OCI-LY3 (cell line): ENCODE measurements around the gene ALPG.

Source experiments
- H2AFZ ChIP-seq: fragments of 200-600, 300-600 bp; shearing (Covaris generic); 2 replicates; pipeline ENCODE4 v1.6.0; 2014; ENCODE audit warnings: antibody characterized with exemption, low read depth, low read length
- H3K27ac ChIP-seq: fragments of 200-600, 300-600 bp; sonication (generic); 2 replicates; pipeline ENCODE4 v1.5.1; 2014; ENCODE audit warnings: mild to moderate bottlenecking, low read length, moderate library complexity, mixed read lengths
- H3K27me3 ChIP-seq: fragments of 200-600, 300-600 bp; sonication (generic); 2 replicates; pipeline ENCODE4 v1.6.1; 2014; ENCODE audit warnings: low read depth, low read length, mixed read lengths
- H3K36me3 ChIP-seq: fragments of 200-600, 300-600 bp; sonication (generic); replicated peaks from 2 replicates; pipeline ENCODE3; 2014; ENCODE audit warnings: low read depth, low read length, mixed read lengths
- H3K4me1 ChIP-seq: fragments of 300-600, 200-600 bp; sonication (generic); 2 replicates; pipeline ENCODE4 v1.6.1; 2014; ENCODE audit warnings: low read length, mixed read lengths
- H3K4me2 ChIP-seq: fragments of 200-600, 300-600 bp; sonication (generic); 2 replicates; pipeline ENCODE4 v1.6.1; 2014; ENCODE audit warnings: low read length, mixed read lengths
- H3K4me3 ChIP-seq: fragments of 300-600, 200-600 bp; sonication (generic); 2 replicates; pipeline ENCODE4 v1.5.1; 2014; ENCODE audit warnings: antibody characterized with exemption, mild to moderate bottlenecking, low read length, moderate library complexity
- H3K79me2 ChIP-seq: fragments of 300-600, 200-600 bp; shearing (Covaris generic); 2 replicates; pipeline ENCODE4 v1.6.1; 2014; ENCODE audit warnings: mild to moderate bottlenecking, low read length, mixed read lengths
- H3K9ac ChIP-seq: fragments of 300-600, 200-600 bp; shearing (Covaris generic); 2 replicates; pipeline ENCODE4 v1.6.0; 2014; ENCODE audit warnings: mild to moderate bottlenecking, low read length, moderate library complexity
- H3K9me3 ChIP-seq: fragments of 200-600, 300-600 bp; shearing (Covaris generic); 2 replicates; pipeline ENCODE4 v1.6.1; 2014; ENCODE audit warnings: low read length, mixed read lengths; ENCODE audit not compliant: insufficient read depth
- H4K20me1 ChIP-seq: fragments of 200-600, 300-600 bp; sonication (generic); 2 replicates; pipeline ENCODE4 v1.6.1; 2016; ENCODE audit warnings: low read length, mixed read lengths; ENCODE audit not compliant: insufficient read depth
- EZH2phosphoT487 ChIP-seq: fragments of 200-600 bp; shearing (Covaris generic); IDR thresholded peaks from 2 replicates; pipeline ENCODE4 v1.6.1; 2018; ENCODE audit warnings: antibody characterized with exemption, mixed run types, low read depth
- TF ChIP-seq, protein P1 (sequence below): fragments of 200-600, 300-600 bp; sonication (generic); IDR thresholded peaks from 2 replicates; pipeline ENCODE4 v1.5.1; 2014; ENCODE audit warnings: antibody characterized with exemption, low read length, low read depth

The ALPG gene

DNA sequence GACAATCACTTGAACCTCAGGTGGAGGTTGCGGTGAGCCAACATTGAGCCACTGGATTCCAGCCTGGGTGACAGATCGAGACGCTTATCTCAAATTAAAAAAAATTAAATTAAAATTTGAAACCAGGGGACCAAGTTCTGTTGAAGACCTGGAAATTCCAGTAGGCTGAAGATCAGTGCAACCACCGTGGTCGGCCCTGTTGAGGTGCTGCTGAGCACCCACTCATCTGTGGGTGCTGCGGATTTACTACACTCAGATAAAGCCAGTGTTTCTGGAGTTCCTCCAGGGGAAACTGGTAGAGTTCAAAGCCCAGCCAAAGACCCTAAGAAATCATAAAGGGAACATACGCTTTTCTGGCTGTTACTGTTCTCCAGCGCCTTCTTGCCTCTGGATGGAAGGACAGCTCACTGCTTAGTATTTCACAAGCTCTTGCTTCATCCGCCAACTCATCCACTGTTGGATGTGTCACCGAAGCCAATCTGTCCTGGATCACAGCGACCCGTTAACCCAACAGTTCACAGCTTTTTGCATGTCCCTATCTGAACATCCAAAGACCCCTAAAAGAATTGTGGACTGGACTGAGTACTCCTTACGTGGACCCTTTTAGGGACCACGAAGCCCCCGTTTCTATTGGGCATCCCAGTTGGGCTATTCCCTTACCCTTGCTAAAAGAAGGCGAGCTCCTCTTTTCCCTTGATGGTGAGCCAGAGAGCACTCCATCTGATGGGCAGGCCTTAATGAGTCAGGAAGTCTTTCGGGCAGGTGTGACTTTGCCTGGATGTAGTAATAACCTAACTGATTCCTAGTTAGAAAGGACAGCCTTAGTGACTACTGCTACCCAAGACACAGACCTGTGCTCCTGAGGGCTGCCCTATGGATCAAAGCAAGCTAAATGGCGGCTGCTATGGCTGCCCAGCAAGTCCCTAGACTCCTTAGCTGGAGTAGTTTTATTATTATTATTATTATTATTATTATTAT is 34.1 kb upstream of the ALPG start:
- Histone ChIP-seq H3K27me3 (no peaks in the 10 kb centered on the region), H3K4me2 (no peak overlapping the region), H3K79me2 (no peaks in the 10 kb centered on the region), H3K9ac (no peak overlapping the region), H3K4me3 (no peak overlapping the region), H3K36me3 (no peaks in the 10 kb centered on the region), H3K4me1 (peaks cover 3% of the 10 kb centered on the region; the same call in 1 of the 2 replicates), H3K27ac (no peak overlapping the region), H3K9me3 (no peaks in the 10 kb centered on the region), H4K20me1 (no peaks in the 10 kb centered on the region), H2AFZ (no peak overlapping the region)
- TF ChIP-seq, protein P1, sequence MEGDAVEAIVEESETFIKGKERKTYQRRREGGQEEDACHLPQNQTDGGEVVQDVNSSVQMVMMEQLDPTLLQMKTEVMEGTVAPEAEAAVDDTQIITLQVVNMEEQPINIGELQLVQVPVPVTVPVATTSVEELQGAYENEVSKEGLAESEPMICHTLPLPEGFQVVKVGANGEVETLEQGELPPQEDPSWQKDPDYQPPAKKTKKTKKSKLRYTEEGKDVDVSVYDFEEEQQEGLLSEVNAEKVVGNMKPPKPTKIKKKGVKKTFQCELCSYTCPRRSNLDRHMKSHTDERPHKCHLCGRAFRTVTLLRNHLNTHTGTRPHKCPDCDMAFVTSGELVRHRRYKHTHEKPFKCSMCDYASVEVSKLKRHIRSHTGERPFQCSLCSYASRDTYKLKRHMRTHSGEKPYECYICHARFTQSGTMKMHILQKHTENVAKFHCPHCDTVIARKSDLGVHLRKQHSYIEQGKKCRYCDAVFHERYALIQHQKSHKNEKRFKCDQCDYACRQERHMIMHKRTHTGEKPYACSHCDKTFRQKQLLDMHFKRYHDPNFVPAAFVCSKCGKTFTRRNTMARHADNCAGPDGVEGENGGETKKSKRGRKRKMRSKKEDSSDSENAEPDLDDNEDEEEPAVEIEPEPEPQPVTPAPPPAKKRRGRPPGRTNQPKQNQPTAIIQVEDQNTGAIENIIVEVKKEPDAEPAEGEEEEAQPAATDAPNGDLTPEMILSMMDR = no peak
- TF ChIP-seq EZH2phosphoT487 = no peak

DNA sequence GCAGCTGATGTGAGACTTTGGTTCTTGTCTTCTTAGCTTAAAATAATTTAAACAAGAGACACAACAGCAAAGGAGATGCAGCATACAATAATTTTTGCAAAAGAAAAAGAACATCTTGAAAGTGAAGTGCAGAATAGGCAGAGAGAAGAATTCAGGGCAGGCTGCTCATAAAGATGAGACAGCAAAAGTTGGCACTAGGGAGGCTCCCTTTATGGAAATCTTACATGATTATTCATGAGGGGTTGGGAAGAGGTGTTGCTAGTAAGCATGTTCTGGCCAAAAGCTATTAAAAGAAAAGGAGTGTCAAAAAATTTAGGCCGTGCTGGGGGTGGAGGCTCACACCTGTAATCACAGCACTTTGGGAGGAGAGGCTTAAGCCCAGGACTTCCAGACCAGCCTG is 32.3 kb upstream of the ALPG start:
- Histone ChIP-seq H3K36me3 (no peaks in the 10 kb centered on the region), H3K4me3 (no peak overlapping the region), H4K20me1 (no peaks in the 10 kb centered on the region), H3K27me3 (no peaks in the 10 kb centered on the region), H3K27ac (no peak overlapping the region), H3K4me2 (no peak overlapping the region), H3K79me2 (no peaks in the 10 kb centered on the region), H2AFZ (no peak overlapping the region), H3K9ac (no peak overlapping the region), H3K4me1 (peaks cover 2% of the 10 kb centered on the region; the same call in 1 of the 2 replicates), H3K9me3 (no peaks in the 10 kb centered on the region)
- TF ChIP-seq EZH2phosphoT487 = no peak
- TF ChIP-seq, protein P1 = no peak

DNA sequence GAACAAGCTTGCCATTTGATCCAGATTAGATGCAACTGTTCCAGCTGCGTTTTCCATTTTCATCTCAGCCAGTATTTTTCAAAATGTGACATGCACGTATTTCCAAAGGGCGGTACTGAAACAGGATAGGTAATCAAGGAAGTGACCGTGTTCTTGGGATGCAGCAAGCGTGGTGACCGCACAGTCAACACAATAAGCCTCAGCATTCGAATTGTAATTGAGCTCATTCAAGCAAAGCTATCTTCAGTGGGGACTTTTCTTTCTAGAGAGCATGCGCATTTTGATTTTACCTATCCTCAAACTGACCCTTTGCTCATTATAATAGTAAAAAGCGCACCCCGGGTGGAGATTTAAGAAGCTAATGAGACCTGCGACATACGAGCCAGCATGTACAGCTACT is 31.5 kb upstream of the ALPG start:
- Histone ChIP-seq H2AFZ (no peak overlapping the region), H3K27ac (no peak overlapping the region), H4K20me1 (no peaks in the 10 kb centered on the region), H3K9me3 (no peaks in the 10 kb centered on the region), H3K4me1 (no peaks in the 10 kb centered on the region), H3K27me3 (no peaks in the 10 kb centered on the region), H3K4me2 (no peak overlapping the region), H3K79me2 (no peaks in the 10 kb centered on the region), H3K36me3 (no peaks in the 10 kb centered on the region), H3K9ac (no peak overlapping the region), H3K4me3 (no peak overlapping the region)
- no peak for TF ChIP-seq EZH2phosphoT487

DNA sequence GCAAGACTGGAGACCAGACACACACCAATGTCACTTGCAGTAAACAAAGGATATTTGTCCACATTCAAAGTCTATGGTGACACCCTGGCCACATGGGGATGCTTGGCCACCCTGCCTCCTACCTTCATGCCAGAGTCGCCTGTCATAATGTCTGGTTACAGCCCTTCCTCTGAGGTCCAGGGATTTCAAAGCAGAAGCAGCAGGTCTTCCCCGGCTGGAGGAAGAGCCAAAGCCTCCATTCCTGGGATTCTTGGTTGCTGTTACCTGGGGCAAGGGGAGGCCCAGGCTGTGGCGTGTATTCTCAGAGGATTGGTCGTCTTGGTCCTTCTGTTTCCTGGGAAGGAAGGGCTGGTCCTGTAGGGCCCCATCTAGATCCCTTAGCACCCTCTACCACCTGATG is 30.4 kb upstream of the ALPG start:
- Histone ChIP-seq H3K36me3 (no peaks in the 10 kb centered on the region), H3K4me1 (no peaks in the 10 kb centered on the region), H3K27me3 (no peaks in the 10 kb centered on the region), H3K27ac (no peak overlapping the region), H2AFZ (no peak overlapping the region), H4K20me1 (no peaks in the 10 kb centered on the region), H3K9ac (no peak overlapping the region), H3K4me3 (no peak overlapping the region), H3K79me2 (no peaks in the 10 kb centered on the region), H3K4me2 (no peak overlapping the region), H3K9me3 (no peaks in the 10 kb centered on the region)
- TF ChIP-seq, protein P1 = no peak
- TF ChIP-seq EZH2phosphoT487 = no peak
